ENCODE measurements around the gene FITM2.
"Not testable (repeated sequence)": the region's sequence is repeated elsewhere in the genome, so short reads cannot be mapped to it uniquely, and the experiment has no call there.

DNA sequence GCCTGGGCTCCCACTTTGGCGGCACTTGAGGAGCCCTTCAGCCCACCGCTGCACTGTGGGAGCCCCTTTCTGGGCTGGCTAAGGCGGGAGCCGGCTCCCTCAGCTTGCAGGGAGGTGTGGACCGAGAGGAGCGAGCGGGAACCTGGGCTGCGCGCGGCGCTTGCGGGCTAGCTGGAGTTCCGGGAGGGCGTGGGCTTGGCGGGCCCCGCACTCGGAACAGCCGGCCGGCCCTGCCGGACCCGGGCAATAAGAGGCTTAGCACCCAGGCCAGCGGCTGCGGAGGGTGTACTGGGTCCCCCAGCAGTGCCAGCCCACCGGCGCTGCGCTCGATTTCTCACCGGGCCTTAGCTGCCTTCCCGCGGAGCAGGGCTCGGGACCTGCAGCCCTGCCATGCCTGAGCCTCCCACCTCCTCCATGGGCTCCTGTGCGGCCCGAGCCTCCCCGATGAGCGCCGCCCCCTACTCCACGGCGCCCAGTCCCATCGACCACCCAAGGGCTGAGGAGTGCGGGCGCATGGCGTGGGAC is 11.9 kb downstream of the FITM2 start:
- TF ChIP-seq, protein P1, sequence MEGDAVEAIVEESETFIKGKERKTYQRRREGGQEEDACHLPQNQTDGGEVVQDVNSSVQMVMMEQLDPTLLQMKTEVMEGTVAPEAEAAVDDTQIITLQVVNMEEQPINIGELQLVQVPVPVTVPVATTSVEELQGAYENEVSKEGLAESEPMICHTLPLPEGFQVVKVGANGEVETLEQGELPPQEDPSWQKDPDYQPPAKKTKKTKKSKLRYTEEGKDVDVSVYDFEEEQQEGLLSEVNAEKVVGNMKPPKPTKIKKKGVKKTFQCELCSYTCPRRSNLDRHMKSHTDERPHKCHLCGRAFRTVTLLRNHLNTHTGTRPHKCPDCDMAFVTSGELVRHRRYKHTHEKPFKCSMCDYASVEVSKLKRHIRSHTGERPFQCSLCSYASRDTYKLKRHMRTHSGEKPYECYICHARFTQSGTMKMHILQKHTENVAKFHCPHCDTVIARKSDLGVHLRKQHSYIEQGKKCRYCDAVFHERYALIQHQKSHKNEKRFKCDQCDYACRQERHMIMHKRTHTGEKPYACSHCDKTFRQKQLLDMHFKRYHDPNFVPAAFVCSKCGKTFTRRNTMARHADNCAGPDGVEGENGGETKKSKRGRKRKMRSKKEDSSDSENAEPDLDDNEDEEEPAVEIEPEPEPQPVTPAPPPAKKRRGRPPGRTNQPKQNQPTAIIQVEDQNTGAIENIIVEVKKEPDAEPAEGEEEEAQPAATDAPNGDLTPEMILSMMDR (IDR thresholded peaks at IDR 0.05): not testable (repeated sequence)
- not testable (repeated sequence) for TF ChIP-seq POLR2A (IDR thresholded peaks at IDR 0.05)
